Right atrium auricular region (tissue), 2 donors: Measurements from ENCODE around the gene TBC1D7. TPM values are rescaled to one million over a fixed set of nuclear protein-coding genes. Genes with fewer than 3 reads are reported as not detected.

Source experiments
- DNase-seq: peaks from one replicate; pipeline ENCODE4 v3.0.0-alpha.2; 2019; ENCODE audit warnings: low spot score
- H3K27ac ChIP-seq, 2 donors: fragments of 200-600 bp; sonication (generic); 1 replicate in 1 of 2; 2 replicates in 1 of 2; pipeline ENCODE4 v1.5.1; 2016 to 2019
- H3K27me3 ChIP-seq, 2 donors: fragments of 200-600 bp; sonication (generic); one replicate each; pipeline versions ENCODE4 v1.5.1 to v1.6.0; 2017 to 2019
- H3K36me3 ChIP-seq: fragments of 200-600 bp; sonication (generic); one replicate; pipeline ENCODE4 v1.5.1; 2016
- H3K4me1 ChIP-seq, 2 donors: fragments of 200-600 bp; sonication (generic); one replicate each; pipeline versions ENCODE4 v1.5.1 to v1.6.0; 2017 to 2019
- H3K4me3 ChIP-seq, 2 donors: fragments of 200-600 bp; sonication (generic); 1 replicate in 1 of 2; 2 replicates in 1 of 2; pipeline ENCODE4 v1.5.1; 2017 to 2019; ENCODE audit warnings: mild to moderate bottlenecking in 1 of 2, moderate library complexity in 1 of 2
- H3K9me3 ChIP-seq, 2 donors: fragments of 200-600 bp; sonication (generic); one replicate each; pipeline ENCODE4 v1.5.1; 2019
- CTCF ChIP-seq, 2 donors: fragments of 200-600 bp; sonication (generic); IDR thresholded peaks; one replicate each; pipeline ENCODE4 v1.5.1; 2019; ENCODE audit warnings: antibody characterized with exemption in 2 of 2
- total RNA-seq, 2 donors: library from RNA; depleted of rRNA; stranded (reverse); fragments of >200 nt; gene quantifications; one replicate each; pipeline ENCODE4 v1.1.0, GENCODE V29; 2016

Gene TBC1D7
- total RNA-seq, 2 donors from 2014 or later, result 15.0 to 27.0 TPM

GRCh38 chr6:13303668-13304017, 24.7 kb downstream of the TBC1D7 start:
- H3K4me1 ChIP-seq, result peaks cover 0 to 38% of the 10 kb centered on the region in 2 donors
- DNase-seq, result peak; percentile 80
- no peaks in the 10 kb centered on the region for H3K27me3 ChIP-seq
- peak overlapping the region in 1 of 2 donors; percentile 9 for H3K4me3 ChIP-seq
- peaks cover 23% of the 10 kb centered on the region for H3K36me3 ChIP-seq
- no peak for TF ChIP-seq CTCF (IDR thresholded peaks at IDR 0.05)
- H3K27ac ChIP-seq, result peak overlapping the region; percentile 71 to 80
- no peaks in the 10 kb centered on the region for H3K9me3 ChIP-seq

- peak; percentile 75 for DNase-seq
- H3K4me3 ChIP-seq, result peak overlapping the region in 1 of 2 donors; percentile 9
- H3K36me3 ChIP-seq, result peaks cover 23% of the 10 kb centered on the region
- H3K9me3 ChIP-seq, result no peaks in the 10 kb centered on the region
- H3K4me1 ChIP-seq, result peaks cover 0 to 34% of the 10 kb centered on the region in 2 donors
- no peaks in the 10 kb centered on the region for H3K27me3 ChIP-seq
- TF ChIP-seq CTCF (IDR thresholded peaks at IDR 0.05), result no peak
- H3K27ac ChIP-seq, result peak overlapping the region; percentile 71 to 80
Measured at GRCh38 chr6:13302751-13303667, 25.3 kb downstream of the TBC1D7 start.

GRCh38 chr6:13302291-13302690, 26.0 kb downstream of the TBC1D7 start:
- Histone ChIP-seq H3K9me3 (no peaks in the 10 kb centered on the region), H3K36me3 (peaks cover 20% of the 10 kb centered on the region), H3K27me3 (no peaks in the 10 kb centered on the region), H3K4me1 (peaks cover 0 to 30% of the 10 kb centered on the region in 2 donors), H3K4me3 (no peak overlapping the region), H3K27ac (peak overlapping the region; percentile 71 to 80)
- DNase-seq, result peak; percentile 56
- TF ChIP-seq CTCF (IDR thresholded peaks at IDR 0.05), result no peak

GRCh38 chr6:13300643-13301590, 27.4 kb downstream of the TBC1D7 start:
- no peaks in the 10 kb centered on the region for H3K27me3 ChIP-seq
- DNase-seq, result no peak
- no peak for TF ChIP-seq CTCF (IDR thresholded peaks at IDR 0.05)
- H3K9me3 ChIP-seq, result no peaks in the 10 kb centered on the region
- no peak overlapping the region for H3K4me3 ChIP-seq
- H3K27ac ChIP-seq, result peak overlapping the region in 1 of 2 donors; percentile 71
- peaks cover 13% of the 10 kb centered on the region for H3K36me3 ChIP-seq
- peaks cover 0 to 30% of the 10 kb centered on the region in 2 donors for H3K4me1 ChIP-seq

- peaks cover 13% of the 10 kb centered on the region for H3K36me3 ChIP-seq
- H3K4me3 ChIP-seq, result no peak overlapping the region
- DNase-seq, result no peak
- H3K9me3 ChIP-seq, result no peaks in the 10 kb centered on the region
- no peaks in the 10 kb centered on the region for H3K27me3 ChIP-seq
- no peak for TF ChIP-seq CTCF (IDR thresholded peaks at IDR 0.05)
- no peak overlapping the region for H3K27ac ChIP-seq
- peaks cover 0 to 30% of the 10 kb centered on the region in 2 donors for H3K4me1 ChIP-seq
Measured at GRCh38 chr6:13299918-13300317, 28.4 kb downstream of the TBC1D7 start.
